Measurements from ENCODE around the gene CENPM. TPM values are rescaled to one million over a fixed set of nuclear protein-coding genes. Genes with fewer than 3 reads are reported as not detected.

CENPM gene
- total RNA-seq, 2 donors from 2014 or later, result 10.3 to 10.8 TPM

DNA sequence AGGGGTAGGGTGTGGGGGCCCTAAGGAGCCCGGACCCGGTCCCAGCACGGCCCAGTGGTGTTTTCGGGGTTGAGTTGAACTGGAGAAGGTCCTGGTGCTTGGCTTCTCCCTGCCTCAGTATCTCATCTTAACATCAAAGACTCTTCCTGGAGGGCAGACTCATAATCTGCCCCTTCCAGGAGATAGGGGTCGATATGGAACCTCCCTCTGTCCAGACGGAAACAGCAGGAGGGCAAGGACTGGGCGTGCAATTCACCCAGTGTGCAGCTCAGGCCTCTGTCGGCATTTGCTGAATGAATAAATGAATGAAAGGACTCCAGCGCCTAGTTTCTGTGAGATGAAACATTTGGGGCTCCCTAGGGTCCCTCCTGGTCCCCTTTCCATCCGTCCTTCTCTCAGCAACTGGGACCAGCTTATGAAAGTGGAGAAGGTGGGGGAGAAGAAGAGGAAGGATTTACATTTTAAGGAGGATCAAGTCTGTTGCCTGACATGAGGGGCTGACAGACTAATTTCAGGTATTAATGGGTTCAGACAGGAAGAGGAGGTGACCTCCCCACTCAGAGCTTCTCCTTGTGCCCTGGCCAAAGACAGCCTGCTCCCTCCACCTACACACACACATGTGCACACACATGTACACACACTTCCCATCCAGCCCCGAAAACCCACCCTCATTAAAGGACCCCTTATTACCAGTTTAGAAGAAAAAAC lies 31.0 kb downstream of the CENPM start:
- no peak for TF ChIP-seq POLR2AphosphoS5 (IDR thresholded peaks at IDR 0.05)
- TF ChIP-seq, protein P1, sequence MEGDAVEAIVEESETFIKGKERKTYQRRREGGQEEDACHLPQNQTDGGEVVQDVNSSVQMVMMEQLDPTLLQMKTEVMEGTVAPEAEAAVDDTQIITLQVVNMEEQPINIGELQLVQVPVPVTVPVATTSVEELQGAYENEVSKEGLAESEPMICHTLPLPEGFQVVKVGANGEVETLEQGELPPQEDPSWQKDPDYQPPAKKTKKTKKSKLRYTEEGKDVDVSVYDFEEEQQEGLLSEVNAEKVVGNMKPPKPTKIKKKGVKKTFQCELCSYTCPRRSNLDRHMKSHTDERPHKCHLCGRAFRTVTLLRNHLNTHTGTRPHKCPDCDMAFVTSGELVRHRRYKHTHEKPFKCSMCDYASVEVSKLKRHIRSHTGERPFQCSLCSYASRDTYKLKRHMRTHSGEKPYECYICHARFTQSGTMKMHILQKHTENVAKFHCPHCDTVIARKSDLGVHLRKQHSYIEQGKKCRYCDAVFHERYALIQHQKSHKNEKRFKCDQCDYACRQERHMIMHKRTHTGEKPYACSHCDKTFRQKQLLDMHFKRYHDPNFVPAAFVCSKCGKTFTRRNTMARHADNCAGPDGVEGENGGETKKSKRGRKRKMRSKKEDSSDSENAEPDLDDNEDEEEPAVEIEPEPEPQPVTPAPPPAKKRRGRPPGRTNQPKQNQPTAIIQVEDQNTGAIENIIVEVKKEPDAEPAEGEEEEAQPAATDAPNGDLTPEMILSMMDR (IDR thresholded peaks at IDR 0.05), result no peak
- no peak for TF ChIP-seq POLR2A (IDR thresholded peaks at IDR 0.05)
- no peaks in the 10 kb centered on the region for H3K36me3 ChIP-seq
- H3K27ac ChIP-seq, result no peak overlapping the region
- peaks cover 23% of the 10 kb centered on the region for H3K27me3 ChIP-seq (replicated peaks; ENCODE audit: insufficient read depth)
- H3K9me3 ChIP-seq, result no peaks in the 10 kb centered on the region
- intact Hi-C loops (cut with DNase I), result no loop called here
- DNase-seq (ENCODE audit: low spot score), result no peak
- H3K4me1 ChIP-seq (replicated peaks), result peaks cover 1% of the 10 kb centered on the region
- no peak overlapping the region for H3K4me3 ChIP-seq
- WGBS, result 66% methylated on average over 11 of the region's 11 CpGs

DNA sequence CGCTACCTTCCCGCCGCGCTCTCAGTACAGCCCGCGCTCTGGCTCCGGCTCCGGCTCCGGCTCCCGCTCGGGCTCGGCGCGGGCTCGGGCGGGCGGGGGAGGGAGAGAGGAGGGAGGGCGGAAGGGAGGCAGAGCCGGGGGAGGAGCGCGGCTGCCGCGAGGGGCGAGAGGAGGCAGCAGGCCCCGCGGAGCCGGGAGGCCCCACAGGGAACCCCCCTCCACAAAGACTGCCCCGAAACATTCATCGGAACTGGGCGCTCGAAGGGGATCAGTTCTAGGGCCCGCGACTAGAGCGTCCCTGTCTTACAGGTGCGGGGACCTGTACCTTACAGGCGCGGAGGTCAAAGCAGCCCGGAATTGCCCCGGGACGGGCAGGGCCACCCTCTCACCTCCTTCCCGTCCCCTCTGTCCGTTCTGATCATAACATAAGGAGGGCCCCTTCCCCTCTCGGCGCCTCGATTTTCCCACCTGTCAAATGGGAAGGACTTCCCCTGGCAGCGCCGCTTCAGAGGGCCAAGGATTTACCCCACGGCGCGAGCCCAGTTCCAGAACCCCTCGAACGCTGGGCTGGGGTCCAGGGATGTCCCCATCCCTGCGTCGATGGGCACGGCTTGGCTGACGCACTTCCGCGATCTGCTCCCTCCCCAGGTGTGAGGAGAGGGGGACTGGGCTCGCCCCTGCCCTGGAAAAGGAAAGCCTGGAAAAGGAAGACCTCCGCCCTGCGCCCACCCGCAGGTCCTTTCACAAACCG lies 31.7 kb downstream of the CENPM start, which contains the start of gene SHISA8:
Gene SHISA8 (minus strand): TSS at position 40 of the 751 bp plus-strand sequence. CDS start 407 bp downstream, outside the sequence.
- Histone ChIP-seq H3K27me3 (replicated peaks; ENCODE audit: insufficient read depth) (peaks cover 23% of the 10 kb centered on the region), H3K4me1 (replicated peaks) (peaks cover 9% of the 10 kb centered on the region), H3K36me3 (no peaks in the 10 kb centered on the region), H3K27ac (no peak within 1 kb of the TSS), H3K9me3 (no peaks in the 10 kb centered on the region), H3K4me3 (peak within 1 kb of the TSS; percentile 25 to 37)
- intact Hi-C loops (cut with DNase I), result no loop called here
- whole genome bisulfite sequencing, result 15% methylated on average over 36 of the region's 63 CpGs
- TF ChIP-seq POLR2AphosphoS5 (IDR thresholded peaks at IDR 0.05), result no peak
- no peak for TF ChIP-seq POLR2A (IDR thresholded peaks at IDR 0.05)
- TF ChIP-seq, protein P1 (IDR thresholded peaks at IDR 0.05), result no peak
- DNase-seq (ENCODE audit: low spot score), result no peak

DNA sequence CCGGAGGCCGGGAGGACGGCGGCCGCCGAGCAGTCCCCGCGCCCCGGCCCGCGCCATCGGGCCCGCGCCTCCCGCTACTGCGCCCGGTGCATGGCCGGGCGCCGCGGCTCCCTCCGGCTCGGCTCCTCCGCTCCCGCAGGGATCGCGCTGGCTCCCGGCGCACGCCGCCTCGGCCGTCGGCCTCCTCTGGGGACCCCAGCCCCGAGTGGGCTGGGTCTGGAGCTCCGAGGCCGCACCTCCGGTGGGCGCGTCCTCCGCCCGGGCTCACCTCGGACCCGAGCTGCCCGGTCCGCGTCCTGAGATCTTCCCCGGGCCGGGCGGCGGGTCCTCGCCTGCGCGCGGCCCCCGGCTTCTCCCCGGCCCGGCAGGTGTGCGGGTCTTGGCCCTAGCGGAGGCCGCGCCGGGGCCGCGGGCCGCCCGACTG lies 32.3 kb downstream of the CENPM start:
- peaks cover 9% of the 10 kb centered on the region for H3K4me1 ChIP-seq (replicated peaks)
- peak overlapping the region; percentile 25 to 37 for H3K4me3 ChIP-seq
- H3K9me3 ChIP-seq, result no peaks in the 10 kb centered on the region
- TF ChIP-seq POLR2AphosphoS5 (IDR thresholded peaks at IDR 0.05) (no peak), POLR2A (IDR thresholded peaks at IDR 0.05) (no peak)
- TF ChIP-seq, protein P1 (IDR thresholded peaks at IDR 0.05), result no peak
- peaks cover 23% of the 10 kb centered on the region for H3K27me3 ChIP-seq (replicated peaks; ENCODE audit: insufficient read depth)
- no peak for DNase-seq (ENCODE audit: low spot score)
- no peak overlapping the region for H3K27ac ChIP-seq
- no peaks in the 10 kb centered on the region for H3K36me3 ChIP-seq
- WGBS, result 0% methylated on average over 7 of the region's 67 CpGs
- intact Hi-C loops (cut with DNase I), result no loop called here

DNA sequence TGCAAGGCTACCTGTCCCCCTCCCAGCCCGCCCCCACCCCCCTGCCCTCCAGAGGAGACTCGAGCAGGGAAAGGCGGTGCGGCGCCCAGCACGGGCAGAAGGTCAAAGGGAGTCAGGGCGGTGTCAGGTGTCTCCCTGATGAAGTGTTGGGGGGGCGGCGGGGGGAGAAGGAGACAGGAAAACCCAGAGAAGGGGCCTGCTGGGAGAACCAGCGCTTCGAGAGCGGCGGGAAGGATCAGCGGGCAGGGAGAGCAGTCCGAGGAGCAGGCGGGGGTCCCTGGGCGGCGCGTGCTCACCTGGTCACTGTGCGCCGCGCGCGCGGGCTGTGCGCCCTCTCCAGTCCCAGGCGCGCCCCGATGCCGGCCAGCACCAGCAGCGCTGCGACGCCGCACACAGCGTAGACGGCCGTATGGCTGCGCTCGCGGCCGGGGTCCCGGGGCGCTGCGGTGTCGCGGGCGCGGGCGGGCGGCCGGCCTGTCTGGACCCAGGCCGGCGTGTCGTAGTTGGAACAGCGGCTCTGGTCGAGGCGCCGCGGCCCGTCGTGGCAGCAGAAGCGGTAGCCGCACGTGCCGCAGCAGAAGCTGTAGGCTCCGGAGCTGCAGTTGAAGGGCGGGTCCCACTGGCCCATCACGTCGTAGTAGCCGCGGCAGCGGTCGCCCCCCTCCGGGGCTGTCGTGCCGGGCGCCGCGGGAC lies 33.0 kb downstream of the CENPM start:
- Histone ChIP-seq H3K36me3 (no peaks in the 10 kb centered on the region), H3K4me3 (no peak overlapping the region), H3K9me3 (no peaks in the 10 kb centered on the region), H3K27ac (no peak overlapping the region), H3K4me1 (replicated peaks) (peaks cover 9% of the 10 kb centered on the region), H3K27me3 (replicated peaks; ENCODE audit: insufficient read depth) (peaks cover 23% of the 10 kb centered on the region)
- no peak for TF ChIP-seq POLR2A (IDR thresholded peaks at IDR 0.05)
- TF ChIP-seq POLR2AphosphoS5 (IDR thresholded peaks at IDR 0.05), result no peak
- TF ChIP-seq, protein P1 (IDR thresholded peaks at IDR 0.05), result no peak
- no peak for DNase-seq (ENCODE audit: low spot score)
- intact Hi-C loops (cut with DNase I), result no loop called here
- 4% methylated on average over 68 of the region's 79 CpGs for WGBS

Data from prostate gland (tissue), 2 donors.